GM12878 (cell line): ENCODE data around the gene SCN10A. TPM values are rescaled to one million over a fixed set of nuclear protein-coding genes. Genes with fewer than 3 reads are reported as not detected.

ENCODE experiments used
- ATAC-seq: fragments of 200-7000 bp; cut with Tn5 transposase; 3 replicates; pipeline ENCODE4 v1.9.1; 2020; ENCODE audit warnings: mild to moderate bottlenecking, moderate library complexity
- BruUV-seq: library from RNA; stranded (reverse); fragments of 400-500 nt; replicated peaks from 2 replicates; lab custom pipeline; 2021; lab: Mats Ljungman, UMichigan
- CTCF ChIA-PET: fragments of 300-600 bp; sonication (Branson Sonifier 250); formaldehyde crosslinking; extraction: SDS; loops from one replicate; lab custom pipeline; 2021; ENCODE audit warnings: inconsistent platforms; lab: Yijun Ruan, JAX
- POLR2A ChIA-PET: fragments of 350-600 bp; formaldehyde crosslinking; extraction: SDS; loops from one replicate; lab custom pipeline; 2021; ENCODE audit warnings: inconsistent platforms; lab: Charles Lee
- RAD21 ChIA-PET: fragments of 300-600 bp; sonication (Branson Sonifier 250); formaldehyde crosslinking; loops from one replicate; lab custom pipeline; 2023; ENCODE audit warnings: antibody characterized with exemption; ENCODE audit not compliant: unreplicated experiment; lab: Charles Lee
- SMC1A ChIA-PET: fragments of 300-600 bp; sonication (Branson Sonifier 250); formaldehyde crosslinking; loops from one replicate; lab custom pipeline; 2023; ENCODE audit not compliant: unreplicated experiment, uncharacterized antibody; lab: Charles Lee
- DNase-seq: peaks from one replicate; pipeline ENCODE4 v3.0.0-alpha.2; 2011; ENCODE audit warnings: low read depth, low spot score
- FAIRE-seq: peaks from 3 replicates; lab custom pipeline; 2011; peaks lifted over from hg19 to GRCh38; lab: Jason Lieb, UNC
- H2AFZ ChIP-seq: 2 replicates; pipeline ENCODE4 v1.6.0; 2011; ENCODE audit warnings: low read depth, low read length, control low read depth; ENCODE audit not compliant: control insufficient read depth
- H3K27ac ChIP-seq: 2 replicates; pipeline ENCODE4 v1.5.1; 2011; ENCODE audit warnings: control low read depth; ENCODE audit not compliant: control insufficient read depth, insufficient read depth
- H3K27me3 ChIP-seq, 2 experiments: replicated peaks in 1 of 2; 2 replicates each; pipeline versions ENCODE4 v1.6.0 to v1.6.1; 2011; ENCODE audit warnings: low read length in 1 of 2; ENCODE audit not compliant: control insufficient read depth in 2 of 2, insufficient read depth in 2 of 2
- H3K36me3 ChIP-seq, 2 experiments: 2 replicates each; pipeline ENCODE4 v1.5.1; 2011; ENCODE audit warnings: low read length in 1 of 2; ENCODE audit not compliant: control insufficient read depth in 2 of 2, insufficient read depth in 2 of 2
- H3K4me1 ChIP-seq: 2 replicates; pipeline ENCODE4 v1.6.1; 2011; ENCODE audit warnings: mild to moderate bottlenecking, low read length, moderate library complexity, mixed read lengths; ENCODE audit not compliant: control insufficient read depth, insufficient read depth
- H3K4me2 ChIP-seq: 2 replicates; pipeline ENCODE4 v1.6.0; 2011; ENCODE audit warnings: control low read depth; ENCODE audit not compliant: control insufficient read depth, insufficient read depth
- H3K4me3 ChIP-seq: fragments of 200-600 bp; sonication (generic); 2 replicates; pipeline ENCODE4 v1.5.1; 2016
- H3K79me2 ChIP-seq: 2 replicates; pipeline ENCODE4 v1.6.0; 2011; ENCODE audit warnings: low read length; ENCODE audit not compliant: control insufficient read depth, insufficient read depth
- H3K9ac ChIP-seq: 2 replicates; pipeline ENCODE4 v1.8.0; 2011; ENCODE audit warnings: low read length, control low read depth, mixed read lengths; ENCODE audit not compliant: control insufficient read depth, insufficient read depth
- H3K9me3 ChIP-seq: replicated peaks from 3 replicates; pipeline ENCODE4 v1.5.1; 2011; ENCODE audit warnings: mild to moderate bottlenecking, low read length; ENCODE audit not compliant: control insufficient read depth, insufficient read depth
- H4K20me1 ChIP-seq: 2 replicates; pipeline ENCODE4 v1.6.0; 2011; ENCODE audit not compliant: control insufficient read depth, insufficient read depth
- CEBPB ChIP-seq, 2 experiments: fragments of 150-350 bp in 1 of 2; IDR thresholded peaks; 2 replicates each; pipeline ENCODE4 v1.6.1; 2012 to 2014; ENCODE audit warnings: low read depth in 2 of 2, low read length in 2 of 2, borderline replicate concordance in 1 of 2, inconsistent platforms in 1 of 2
- EED ChIP-seq: sonication (generic); IDR thresholded peaks from 2 replicates; pipeline ENCODE4 v1.6.1; 2016; ENCODE audit warnings: antibody characterized with exemption, low read depth
- JUNB ChIP-seq: IDR thresholded peaks from 2 replicates; pipeline ENCODE4 v1.6.1; 2016; ENCODE audit warnings: antibody characterized with exemption, mild to moderate bottlenecking
- NKRF ChIP-seq: fragments of 450-650 bp; conservative IDR thresholded peaks from 2 replicates; pipeline ENCODE4 v1.6.1; 2017; ENCODE audit warnings: mild to moderate bottlenecking, moderate library complexity
- POLR2A ChIP-seq: IDR thresholded peaks from 2 replicates; pipeline ENCODE4 v1.6.1; 2011; ENCODE audit warnings: low read depth, mild to moderate bottlenecking, low read length
- TBL1XR1 ChIP-seq: IDR thresholded peaks from 2 replicates; pipeline ENCODE4 v1.6.1; 2012; ENCODE audit warnings: low read depth, low read length, improper control_type of control experiment
- TCF12 ChIP-seq: IDR thresholded peaks from 2 replicates; pipeline ENCODE4 v1.6.1; 2011; ENCODE audit warnings: low read depth, mild to moderate bottlenecking, low read length
- TCF3 ChIP-seq: IDR thresholded peaks from 2 replicates; pipeline ENCODE4 v1.6.1; 2012; ENCODE audit warnings: low read depth, mild to moderate bottlenecking, low read length, borderline replicate concordance; ENCODE audit not compliant: insufficient read depth
- ZBTB40 ChIP-seq: fragments of 450-650 bp; IDR thresholded peaks from 2 replicates; pipeline ENCODE4 v1.6.1; 2016; ENCODE audit warnings: mild to moderate bottlenecking, moderate library complexity, borderline replicate concordance
- WGBS: methylation state at CpG from one replicate; pipeline ENCODE4 v1.1.6; 2016; ENCODE audit warnings: low lambda C conversion rate; ENCODE audit not compliant: insufficient replicate concordance, insufficient coverage; ENCODE audit errors: missing lambda C conversion rate; 5-methylcytosine and 5-hydroxymethylcytosine counted together
- in situ Hi-C: fragments of 300-500 bp; cut with MboI; formaldehyde crosslinking; loops from 9 replicates; pipeline ENCODE4 v1.14.3; 2018; ENCODE audit warnings: mixed read lengths
- intact Hi-C: fragments of 100-400 bp; cut with micrococcal nuclease; formaldehyde crosslinking; loops from one replicate; pipeline ENCODE4 v1.14.2; 2022; ENCODE audit not compliant: unreplicated experiment
- polyA plus RNA-seq, 11 experiments: library from polyadenylated mRNA; depleted of rRNA in 4 of 11; unstranded in 6 of 11; stranded (reverse) in 5 of 11; fragments of >200 nt; fragmentation: Nextera tagmentation in 4 of 11; fragmentation: Illumina TruSeq in 1 of 11; extraction: Ambion mirVana in 4 of 11; extraction: Trizol in 1 of 11; gene quantifications; 1 replicate in 1 of 11; 2 replicates in 10 of 11; pipeline versions ENCODE4 v1.2.1 to v1.2.3, GENCODE V29; 2011 to 2016; ENCODE audit warnings: inconsistent platforms in 2 of 11, missing spikeins in 2 of 11, low read depth in 1 of 11
- total RNA-seq, 4 experiments: library from RNA; depleted of rRNA in 3 of 4; stranded (reverse); fragments of >200 nt in 3 of 4; fragmentation: Illumina TruSeq in 1 of 4; extraction: Trizol in 1 of 4; gene quantifications; 2 replicates each; pipeline versions ENCODE4 v1.2.1 to v1.2.3, GENCODE V29; 2013 to 2021

Gene SCN10A
- total and polyA plus RNA-seq, 10 of the 15 experiments (the other 5 are each of a cell fraction or from before 2014, with no cell fraction given), result not detected

- H3K36me3 ChIP-seq, result no peaks in the 10 kb centered on the region
- H3K4me3 ChIP-seq, result no peak overlapping the region
- no peak overlapping the region for H3K4me2 ChIP-seq
- H3K79me2 ChIP-seq, result no peaks in the 10 kb centered on the region
- SMC1A ChIA-PET, result no interaction called here
- H3K4me1 ChIP-seq, result no peaks in the 10 kb centered on the region
- no peaks in the 10 kb centered on the region for H3K9me3 ChIP-seq
- no peak overlapping the region for H2AFZ ChIP-seq
- DNase-seq (no peak), FAIRE-seq (no peak), ATAC-seq (no peak)
- TF ChIP-seq TBL1XR1 (no peak), EED (no peak), NKRF (no peak), TCF12 (no peak)
- no peaks in the 10 kb centered on the region for H4K20me1 ChIP-seq
- POLR2A ChIA-PET, result no interaction called here
- CTCF ChIA-PET, result interaction anchor here (3.1 kb wide), 1 partner anchor 320 kb away, joined by 10 read pairs; no protein-coding TSS in a partner anchor
- RAD21 ChIA-PET, result no interaction called here
- WGBS, result 0% methylated on average over 2 of the region's 2 CpGs
- no peaks in the 10 kb centered on the region; a peak in 2 of 4 replicates for H3K27me3 ChIP-seq
- H3K27ac ChIP-seq, result no peak overlapping the region
- BruUV-seq, result no TSS peak
- no peak overlapping the region for H3K9ac ChIP-seq
- intact Hi-C loops (loop anchor here (10.0 kb wide), 1 partner anchor 316 kb away; no protein-coding TSS in a partner anchor), in situ Hi-C loops (no loop called here)
Measured at GRCh38 chr3:38840987-38841386, 25.0 kb upstream of the SCN10A start.

- intact Hi-C loops, result no loop called here
- H3K4me2 ChIP-seq, result no peak overlapping the region
- H4K20me1 ChIP-seq, result no peaks in the 10 kb centered on the region
- no peak overlapping the region for H3K9ac ChIP-seq
- no peak for TF ChIP-seq ZBTB40
- TF ChIP-seq POLR2A, result no peak
- TF ChIP-seq TCF3, result no peak
- TF ChIP-seq CEBPB (IDR thresholded peaks at IDR 0.05; ENCODE audit: borderline replicate concordance in 1 of 2, low read depth in 2 of 2, low read length in 2 of 2), result no peak
- TF ChIP-seq JUNB, result no peak
- CTCF ChIA-PET, result interaction anchor here (1.1 to 1.4 kb wide), 2 partner anchors 11 to 452 kb away, joined by 3 read pairs; no protein-coding TSS in a partner anchor
- WGBS, result 15% methylated on average over 4 of the region's 4 CpGs
- H3K27ac ChIP-seq, result no peak overlapping the region
- in situ Hi-C loops, result no loop called here
- no peaks in the 10 kb centered on the region; a peak in 2 of 4 replicates for H3K27me3 ChIP-seq
- H2AFZ ChIP-seq, result no peak overlapping the region
- RAD21 ChIA-PET, result no interaction called here
- ATAC-seq (no peak), DNase-seq (no peak), FAIRE-seq (no peak)
- POLR2A ChIA-PET, result no interaction called here
- SMC1A ChIA-PET, result no interaction called here
- H3K4me1 ChIP-seq, result no peaks in the 10 kb centered on the region
- no peak overlapping the region for H3K4me3 ChIP-seq
- no peaks in the 10 kb centered on the region for H3K9me3 ChIP-seq
- no peaks in the 10 kb centered on the region for H3K36me3 ChIP-seq
- BruUV-seq, result no TSS peak
- no peaks in the 10 kb centered on the region for H3K79me2 ChIP-seq
Measured at GRCh38 chr3:38837358-38837757, 21.3 kb upstream of the SCN10A start.
